ENCODE data around the gene GINS3.
"Not testable (repeated sequence)": the region's sequence is repeated elsewhere in the genome, so short reads cannot be mapped to it uniquely, and the experiment has no call there.

DNA sequence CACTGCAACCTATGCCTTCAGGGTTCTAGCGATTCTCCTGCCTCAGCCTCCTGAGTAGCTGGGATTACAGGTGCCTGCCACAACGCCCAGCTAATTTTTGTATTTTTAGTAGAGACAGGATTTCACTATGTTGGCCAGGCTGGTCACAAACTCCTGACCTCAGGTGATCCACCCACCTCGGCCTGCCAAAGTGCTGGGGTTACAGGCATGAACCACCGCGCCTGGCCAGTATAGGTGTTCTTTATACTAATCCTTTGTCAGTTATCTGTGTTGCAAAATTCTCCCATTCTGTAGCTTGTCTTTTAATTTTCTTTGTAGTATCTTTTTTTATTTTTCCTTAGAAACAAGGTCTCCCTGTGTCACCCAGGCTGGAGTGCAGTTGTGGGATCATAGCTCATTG is 23.7 kb downstream of the GINS3 start:
- not testable (repeated sequence) for TF ChIP-seq FOXK2 (IDR thresholded peaks at IDR 0.05); CTBP1 (IDR thresholded peaks at IDR 0.05; ENCODE audit: borderline replicate concordance)
- TF ChIP-seq, protein P1, sequence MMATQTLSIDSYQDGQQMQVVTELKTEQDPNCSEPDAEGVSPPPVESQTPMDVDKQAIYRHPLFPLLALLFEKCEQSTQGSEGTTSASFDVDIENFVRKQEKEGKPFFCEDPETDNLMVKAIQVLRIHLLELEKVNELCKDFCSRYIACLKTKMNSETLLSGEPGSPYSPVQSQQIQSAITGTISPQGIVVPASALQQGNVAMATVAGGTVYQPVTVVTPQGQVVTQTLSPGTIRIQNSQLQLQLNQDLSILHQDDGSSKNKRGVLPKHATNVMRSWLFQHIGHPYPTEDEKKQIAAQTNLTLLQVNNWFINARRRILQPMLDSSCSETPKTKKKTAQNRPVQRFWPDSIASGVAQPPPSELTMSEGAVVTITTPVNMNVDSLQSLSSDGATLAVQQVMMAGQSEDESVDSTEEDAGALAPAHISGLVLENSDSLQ (IDR thresholded peaks at IDR 0.05), result not testable (repeated sequence)
